ENCODE results near the gene HOXC9.

DNA sequence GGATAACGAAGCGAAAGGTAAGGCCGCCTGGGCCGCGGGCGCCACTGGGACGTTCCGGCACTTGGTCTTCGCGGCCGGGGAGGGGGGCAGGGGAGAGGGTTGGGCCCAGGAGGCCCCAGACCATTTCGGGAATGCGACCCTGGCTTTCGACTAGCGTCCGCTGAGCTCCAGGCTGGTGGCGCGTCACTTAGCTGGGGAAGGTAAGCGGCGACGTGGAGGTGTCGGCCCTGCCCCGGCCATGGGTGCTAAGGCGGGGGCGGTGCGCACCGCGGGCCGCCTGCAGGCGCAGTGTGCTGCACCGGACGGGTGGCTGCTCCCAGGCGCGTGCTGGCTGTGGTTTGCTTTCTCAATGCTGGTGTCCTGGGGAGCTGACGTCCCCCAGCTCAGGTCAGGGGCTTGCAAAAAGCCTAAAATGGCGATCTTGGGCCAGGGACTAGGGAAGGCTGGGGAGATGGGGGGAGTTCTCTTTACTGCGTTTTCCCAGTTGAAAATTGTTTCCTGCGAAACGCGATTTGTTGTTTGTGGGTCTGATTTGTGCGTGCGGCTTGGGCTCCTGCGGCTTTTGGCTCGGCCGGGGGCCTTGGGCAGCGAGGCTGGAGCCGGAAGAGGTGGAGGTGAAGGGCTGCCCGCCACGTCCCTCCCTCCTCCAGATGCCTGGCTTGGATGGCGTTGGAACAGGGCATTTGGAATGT is 13.8 kb upstream of the HOXC9 start:
- TF ChIP-seq POLR2A (IDR thresholded peaks at IDR 0.05) = no peak
- TF ChIP-seq, protein P1, sequence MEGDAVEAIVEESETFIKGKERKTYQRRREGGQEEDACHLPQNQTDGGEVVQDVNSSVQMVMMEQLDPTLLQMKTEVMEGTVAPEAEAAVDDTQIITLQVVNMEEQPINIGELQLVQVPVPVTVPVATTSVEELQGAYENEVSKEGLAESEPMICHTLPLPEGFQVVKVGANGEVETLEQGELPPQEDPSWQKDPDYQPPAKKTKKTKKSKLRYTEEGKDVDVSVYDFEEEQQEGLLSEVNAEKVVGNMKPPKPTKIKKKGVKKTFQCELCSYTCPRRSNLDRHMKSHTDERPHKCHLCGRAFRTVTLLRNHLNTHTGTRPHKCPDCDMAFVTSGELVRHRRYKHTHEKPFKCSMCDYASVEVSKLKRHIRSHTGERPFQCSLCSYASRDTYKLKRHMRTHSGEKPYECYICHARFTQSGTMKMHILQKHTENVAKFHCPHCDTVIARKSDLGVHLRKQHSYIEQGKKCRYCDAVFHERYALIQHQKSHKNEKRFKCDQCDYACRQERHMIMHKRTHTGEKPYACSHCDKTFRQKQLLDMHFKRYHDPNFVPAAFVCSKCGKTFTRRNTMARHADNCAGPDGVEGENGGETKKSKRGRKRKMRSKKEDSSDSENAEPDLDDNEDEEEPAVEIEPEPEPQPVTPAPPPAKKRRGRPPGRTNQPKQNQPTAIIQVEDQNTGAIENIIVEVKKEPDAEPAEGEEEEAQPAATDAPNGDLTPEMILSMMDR (IDR thresholded peaks at IDR 0.05) = no peak
